Activated CD4-positive, alpha-beta memory T cell treated with anti-CD3 and anti-CD28 coated beads for 36 hours (primary cell): ENCODE measurements around the gene TRABD2B. TPM values are rescaled to one million over a fixed set of nuclear protein-coding genes. Genes with fewer than 3 reads are reported as not detected.

ENCODE experiments used
- CTCF ChIA-PET: fragments of 350-600 bp; sonication (Branson Sonifier 250); formaldehyde crosslinking; loops from one replicate; lab custom pipeline; 2021; ENCODE audit warnings: antibody characterized with exemption, inconsistent platforms; lab: Charles Lee
- POLR2A ChIA-PET: fragments of 350-600 bp; sonication (Branson Sonifier 250); formaldehyde crosslinking; loops from one replicate; lab custom pipeline; 2021; ENCODE audit warnings: antibody characterized with exemption; lab: Charles Lee
- DNase-seq: peaks from one replicate; pipeline ENCODE4 v3.0.0-alpha.2; 2020
- H3K27ac Mint-ChIP-seq: one replicate; pipeline ENCODE4 v1.8.0; 2021; ENCODE audit warnings: mixed read lengths
- H3K27me3 Mint-ChIP-seq: one replicate; pipeline ENCODE4 v1.8.0; 2021; ENCODE audit warnings: mixed read lengths
- H3K36me3 Mint-ChIP-seq: one replicate; pipeline ENCODE4 v1.8.0; 2021; ENCODE audit warnings: mixed read lengths
- H3K4me1 Mint-ChIP-seq: one replicate; pipeline ENCODE4 v1.8.0; 2021; ENCODE audit warnings: low read depth, mixed read lengths
- H3K4me3 Mint-ChIP-seq: one replicate; pipeline ENCODE4 v1.8.0; 2021; ENCODE audit warnings: mild to moderate bottlenecking, mixed read lengths
- H3K9me3 Mint-ChIP-seq: one replicate; pipeline ENCODE4 v1.8.0; 2021; ENCODE audit warnings: mixed read lengths
- intact Hi-C: fragments of 100-400 bp; cut with micrococcal nuclease; formaldehyde crosslinking; loops from one replicate; pipeline ENCODE4 v1.15.1; 2023
- total RNA-seq, 2 experiments: library from RNA; stranded (reverse); gene quantifications; one replicate each; pipeline ENCODE4 v1.2.3, GENCODE V29; 2021

The TRABD2B gene
- total RNA-seq, 2 experiments from 2014 or later = not detected

- no peak for DNase-seq
- peaks cover 4% of the 10 kb centered on the region for H3K4me1 Mint-ChIP-seq
- H3K27ac Mint-ChIP-seq = no peak overlapping the region
- no peaks in the 10 kb centered on the region for H3K36me3 Mint-ChIP-seq
- POLR2A ChIA-PET = no interaction called here
- intact Hi-C loops = no loop called here
- no peaks in the 10 kb centered on the region for H3K9me3 Mint-ChIP-seq
- peaks cover 26% of the 10 kb centered on the region for H3K27me3 Mint-ChIP-seq
- H3K4me3 Mint-ChIP-seq = no peak overlapping the region
- CTCF ChIA-PET = interaction anchor here (1.8 kb wide), 1 partner anchor 11 kb away, joined by 13 read pairs; the partner anchor contains the start of gene TRABD2B
Measured at GRCh38 chr1:47986761-47987200, 10.4 kb downstream of the TRABD2B start.

- H3K27ac Mint-ChIP-seq = no peak overlapping the region
- H3K4me3 Mint-ChIP-seq = no peak overlapping the region
- POLR2A ChIA-PET = no interaction called here
- CTCF ChIA-PET = interaction anchor here (0.9 kb wide), 1 partner anchor 12 kb away, joined by 3 read pairs; the partner anchor contains the start of gene TRABD2B
- intact Hi-C loops = no loop called here
- peaks cover 29% of the 10 kb centered on the region for H3K27me3 Mint-ChIP-seq
- H3K36me3 Mint-ChIP-seq = no peaks in the 10 kb centered on the region
- DNase-seq = no peak
- no peaks in the 10 kb centered on the region for H3K9me3 Mint-ChIP-seq
- H3K4me1 Mint-ChIP-seq = peaks cover 4% of the 10 kb centered on the region
Measured at GRCh38 chr1:47985018-47985417, 12.2 kb downstream of the TRABD2B start.

- ChIA-PET CTCF (no interaction called here), POLR2A (no interaction called here)
- H3K4me3 Mint-ChIP-seq = no peak overlapping the region
- peak; percentile 10 for DNase-seq
- H3K4me1 Mint-ChIP-seq = peaks cover 4% of the 10 kb centered on the region
- H3K36me3 Mint-ChIP-seq = no peaks in the 10 kb centered on the region
- H3K27ac Mint-ChIP-seq = no peak overlapping the region
- intact Hi-C loops = no loop called here
- peaks cover 29% of the 10 kb centered on the region for H3K27me3 Mint-ChIP-seq
- no peaks in the 10 kb centered on the region for H3K9me3 Mint-ChIP-seq
Measured at GRCh38 chr1:47984175-47984789, 12.9 kb downstream of the TRABD2B start.

- intact Hi-C loops = no loop called here
- CTCF ChIA-PET = no interaction called here
- H3K27ac Mint-ChIP-seq = no peak overlapping the region
- no peaks in the 10 kb centered on the region for H3K9me3 Mint-ChIP-seq
- H3K36me3 Mint-ChIP-seq = no peaks in the 10 kb centered on the region
- POLR2A ChIA-PET = no interaction called here
- H3K4me3 Mint-ChIP-seq = no peak overlapping the region
- H3K4me1 Mint-ChIP-seq = peaks cover 4% of the 10 kb centered on the region
- no peak for DNase-seq
- peaks cover 29% of the 10 kb centered on the region for H3K27me3 Mint-ChIP-seq
Measured at GRCh38 chr1:47983691-47984090, 13.5 kb downstream of the TRABD2B start.

- intact Hi-C loops = no loop called here
- Mint-ChIP-seq H3K4me1 (peaks cover 4% of the 10 kb centered on the region), H3K36me3 (no peaks in the 10 kb centered on the region), H3K9me3 (no peaks in the 10 kb centered on the region), H3K27ac (no peak overlapping the region), H3K4me3 (no peak overlapping the region), H3K27me3 (peaks cover 30% of the 10 kb centered on the region)
- POLR2A ChIA-PET = no interaction called here
- CTCF ChIA-PET = no interaction called here
- no peak for DNase-seq
Measured at GRCh38 chr1:47981667-47982350, 15.4 kb downstream of the TRABD2B start.

GRCh38 chr1:47980501-47980900 lies 16.7 kb downstream of the TRABD2B start:
- Mint-ChIP-seq H3K4me3 (no peak overlapping the region), H3K27me3 (peaks cover 33% of the 10 kb centered on the region), H3K27ac (no peak overlapping the region), H3K4me1 (peaks cover 4% of the 10 kb centered on the region), H3K36me3 (no peaks in the 10 kb centered on the region), H3K9me3 (no peaks in the 10 kb centered on the region)
- DNase-seq = no peak
- intact Hi-C loops = no loop called here
- ChIA-PET POLR2A (no interaction called here), CTCF (interaction anchor here (0.5 kb wide), 1 partner anchor 374 kb away, joined by 3 read pairs; no protein-coding TSS in a partner anchor)

GRCh38 chr1:47979724-47980123 lies 17.5 kb downstream of the TRABD2B start:
- DNase-seq = no peak
- POLR2A ChIA-PET = no interaction called here
- intact Hi-C loops = no loop called here
- Mint-ChIP-seq H3K36me3 (no peaks in the 10 kb centered on the region), H3K27me3 (peaks cover 28% of the 10 kb centered on the region), H3K27ac (no peak overlapping the region), H3K4me3 (no peak overlapping the region), H3K9me3 (no peaks in the 10 kb centered on the region), H3K4me1 (peaks cover 3% of the 10 kb centered on the region)
- CTCF ChIA-PET = no interaction called here

GRCh38 chr1:47978486-47978885 lies 18.7 kb downstream of the TRABD2B start:
- intact Hi-C loops = no loop called here
- H3K27ac Mint-ChIP-seq = no peak overlapping the region
- CTCF ChIA-PET = no interaction called here
- H3K4me3 Mint-ChIP-seq = no peak overlapping the region
- H3K4me1 Mint-ChIP-seq = no peaks in the 10 kb centered on the region
- H3K27me3 Mint-ChIP-seq = peaks cover 21% of the 10 kb centered on the region
- no peaks in the 10 kb centered on the region for H3K36me3 Mint-ChIP-seq
- DNase-seq = no peak
- POLR2A ChIA-PET = no interaction called here
- no peaks in the 10 kb centered on the region for H3K9me3 Mint-ChIP-seq

- no peak overlapping the region for H3K4me3 Mint-ChIP-seq
- intact Hi-C loops = no loop called here
- no peak overlapping the region for H3K27ac Mint-ChIP-seq
- peaks cover 13% of the 10 kb centered on the region for H3K27me3 Mint-ChIP-seq
- POLR2A ChIA-PET = no interaction called here
- CTCF ChIA-PET = no interaction called here
- H3K9me3 Mint-ChIP-seq = no peaks in the 10 kb centered on the region
- H3K36me3 Mint-ChIP-seq = no peaks in the 10 kb centered on the region
- no peak for DNase-seq
- no peaks in the 10 kb centered on the region for H3K4me1 Mint-ChIP-seq
Measured at GRCh38 chr1:47976728-47977127, 20.5 kb downstream of the TRABD2B start.

- no peak overlapping the region for H3K4me3 Mint-ChIP-seq
- H3K27ac Mint-ChIP-seq = no peak overlapping the region
- intact Hi-C loops = no loop called here
- ChIA-PET CTCF (no interaction called here), POLR2A (no interaction called here)
- DNase-seq = no peak
- no peaks in the 10 kb centered on the region for H3K9me3 Mint-ChIP-seq
- peaks cover 12% of the 10 kb centered on the region for H3K27me3 Mint-ChIP-seq
- no peaks in the 10 kb centered on the region for H3K36me3 Mint-ChIP-seq
- H3K4me1 Mint-ChIP-seq = no peaks in the 10 kb centered on the region
Measured at GRCh38 chr1:47976267-47976666, 20.9 kb downstream of the TRABD2B start.

GRCh38 chr1:47975302-47975921 lies 21.8 kb downstream of the TRABD2B start:
- ChIA-PET CTCF (no interaction called here), POLR2A (no interaction called here)
- intact Hi-C loops = no loop called here
- Mint-ChIP-seq H3K27me3 (peaks cover 8% of the 10 kb centered on the region), H3K27ac (no peak overlapping the region), H3K9me3 (no peaks in the 10 kb centered on the region), H3K4me3 (no peak overlapping the region), H3K36me3 (no peaks in the 10 kb centered on the region), H3K4me1 (no peaks in the 10 kb centered on the region)
- DNase-seq = no peak

- CTCF ChIA-PET = interaction anchor here (0.8 kb wide), 1 partner anchor 25 kb away, joined by 3 read pairs; no protein-coding TSS in a partner anchor
Measured at GRCh38 chr1:47972864-47973432, 24.2 kb downstream of the TRABD2B start.

More at GRCh38 chr1:47972864-47973432, 24.2 kb downstream of the TRABD2B start:
- DNase-seq = no peak
- intact Hi-C loops = no loop called here
- POLR2A ChIA-PET = no interaction called here
- H3K4me1 Mint-ChIP-seq = no peaks in the 10 kb centered on the region
- no peak overlapping the region for H3K4me3 Mint-ChIP-seq
- no peaks in the 10 kb centered on the region for H3K9me3 Mint-ChIP-seq
- H3K27me3 Mint-ChIP-seq = peaks cover 8% of the 10 kb centered on the region
- H3K36me3 Mint-ChIP-seq = no peaks in the 10 kb centered on the region
- H3K27ac Mint-ChIP-seq = no peak overlapping the region
